OCI-LY1 (cell line): ENCODE data around the gene OR5A1.

Source experiments
- EZH2 ChIP-seq: fragments of 200-600 bp; sonication (generic), shearing (Covaris generic); IDR thresholded peaks from 2 replicates; pipeline ENCODE4 v1.8.0; 2017; ENCODE audit warnings: borderline replicate concordance, mixed run types, mild to moderate bottlenecking, antibody characterized with exemption, low read length, moderate library complexity, mixed read lengths
- TF ChIP-seq, protein P1 (sequence below): fragments of 200-600 bp; sonication (generic), shearing (Covaris generic); IDR thresholded peaks from 2 replicates; pipeline ENCODE4 v1.5.1; 2017; ENCODE audit warnings: mild to moderate bottlenecking, antibody characterized with exemption, low read length, moderate library complexity, mixed read lengths

DNA sequence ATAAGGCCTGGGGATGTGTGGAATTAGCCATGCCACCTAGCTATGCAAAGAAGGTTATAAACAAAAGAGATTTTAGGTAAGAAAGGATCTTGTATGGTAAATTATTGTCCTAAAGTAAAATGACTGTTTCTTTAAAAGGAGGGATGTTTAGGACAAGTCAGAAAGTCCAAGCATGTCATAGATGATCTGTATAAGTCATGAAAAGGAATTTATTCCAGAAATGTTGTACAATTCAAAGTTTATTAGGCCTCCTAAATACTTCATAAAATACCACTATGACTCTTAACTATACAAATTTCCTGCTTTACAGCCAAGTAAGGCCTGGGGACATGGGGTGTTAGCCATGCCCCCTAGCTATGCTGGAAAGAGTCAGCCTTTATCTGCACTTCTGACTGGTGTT lies 32.7 kb upstream of the OR5A1 start:
- TF ChIP-seq, protein P1, sequence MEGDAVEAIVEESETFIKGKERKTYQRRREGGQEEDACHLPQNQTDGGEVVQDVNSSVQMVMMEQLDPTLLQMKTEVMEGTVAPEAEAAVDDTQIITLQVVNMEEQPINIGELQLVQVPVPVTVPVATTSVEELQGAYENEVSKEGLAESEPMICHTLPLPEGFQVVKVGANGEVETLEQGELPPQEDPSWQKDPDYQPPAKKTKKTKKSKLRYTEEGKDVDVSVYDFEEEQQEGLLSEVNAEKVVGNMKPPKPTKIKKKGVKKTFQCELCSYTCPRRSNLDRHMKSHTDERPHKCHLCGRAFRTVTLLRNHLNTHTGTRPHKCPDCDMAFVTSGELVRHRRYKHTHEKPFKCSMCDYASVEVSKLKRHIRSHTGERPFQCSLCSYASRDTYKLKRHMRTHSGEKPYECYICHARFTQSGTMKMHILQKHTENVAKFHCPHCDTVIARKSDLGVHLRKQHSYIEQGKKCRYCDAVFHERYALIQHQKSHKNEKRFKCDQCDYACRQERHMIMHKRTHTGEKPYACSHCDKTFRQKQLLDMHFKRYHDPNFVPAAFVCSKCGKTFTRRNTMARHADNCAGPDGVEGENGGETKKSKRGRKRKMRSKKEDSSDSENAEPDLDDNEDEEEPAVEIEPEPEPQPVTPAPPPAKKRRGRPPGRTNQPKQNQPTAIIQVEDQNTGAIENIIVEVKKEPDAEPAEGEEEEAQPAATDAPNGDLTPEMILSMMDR, result no peak
- no peak for TF ChIP-seq EZH2
